ENCODE data around the gene SMARCC2.

The SMARCC2 gene

GRCh38 chr12:56158029-56158925 lies 31.0 kb downstream of the SMARCC2 start, which contains the start of gene MYL6 (continued):
- TF ChIP-seq ZFP41 (tag by site-specific recombination; IDR thresholded peaks at IDR 0.05; ENCODE audit: borderline replicate concordance): 0 out of 2 replicates have a peak, but pooled peaks have one; percentile 66
- no peak; the same call in 1 of the 2 replicates for TF ChIP-seq PRDM6 (tag by site-specific recombination; IDR thresholded peaks at IDR 0.05)
- TF ChIP-seq ZNF157 (tag by site-specific recombination; IDR thresholded peaks at IDR 0.05): peak; percentile 32; the same call in 1 of the 2 replicates
- no peak for TF ChIP-seq ZNF658 (tag by site-specific recombination; IDR thresholded peaks at IDR 0.05)
- TF ChIP-seq ZNF354C (tag by site-specific recombination; IDR thresholded peaks at IDR 0.05; ENCODE audit: borderline replicate concordance, low read depth): no peak
- no peak for TF ChIP-seq ZNF280C (tag by site-specific recombination; IDR thresholded peaks at IDR 0.05)
- no peak for TF ChIP-seq ZNF132 (tag by site-specific recombination; IDR thresholded peaks at IDR 0.05; ENCODE audit: borderline replicate concordance)
- TF ChIP-seq ZIC2 (tag by site-specific recombination; IDR thresholded peaks at IDR 0.05): no peak
- TF ChIP-seq ZBTB48 (tag by site-specific recombination; IDR thresholded peaks at IDR 0.05): peak; percentile 76
- TF ChIP-seq ZNF223 (tag by site-specific recombination; IDR thresholded peaks at IDR 0.05): no peak; the same call in 1 of the 2 replicates
- peak; percentile 82 for TF ChIP-seq INSM2 (tag by site-specific recombination; IDR thresholded peaks at IDR 0.05)
- TF ChIP-seq, protein P1, sequence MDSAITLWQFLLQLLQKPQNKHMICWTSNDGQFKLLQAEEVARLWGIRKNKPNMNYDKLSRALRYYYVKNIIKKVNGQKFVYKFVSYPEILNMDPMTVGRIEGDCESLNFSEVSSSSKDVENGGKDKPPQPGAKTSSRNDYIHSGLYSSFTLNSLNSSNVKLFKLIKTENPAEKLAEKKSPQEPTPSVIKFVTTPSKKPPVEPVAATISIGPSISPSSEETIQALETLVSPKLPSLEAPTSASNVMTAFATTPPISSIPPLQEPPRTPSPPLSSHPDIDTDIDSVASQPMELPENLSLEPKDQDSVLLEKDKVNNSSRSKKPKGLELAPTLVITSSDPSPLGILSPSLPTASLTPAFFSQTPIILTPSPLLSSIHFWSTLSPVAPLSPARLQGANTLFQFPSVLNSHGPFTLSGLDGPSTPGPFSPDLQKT (IDR thresholded peaks at IDR 0.05; ENCODE audit: borderline replicate concordance, low read depth, low read length): no peak
- TF ChIP-seq BCL6B (tag by site-specific recombination; IDR thresholded peaks at IDR 0.05): no peak
- no peak for TF ChIP-seq ZNF416 (tag by site-specific recombination; IDR thresholded peaks at IDR 0.05)
- TF ChIP-seq ZNF2 (tag by site-specific recombination; IDR thresholded peaks at IDR 0.05): peak; percentile 95; the same call in 1 of the 2 replicates
- peak; percentile 81 for TF ChIP-seq IKZF3 (tag by site-specific recombination; IDR thresholded peaks at IDR 0.05)
- TF ChIP-seq REPIN1 (tag by site-specific recombination; IDR thresholded peaks at IDR 0.05; ENCODE audit: low read depth): peak; percentile 91
- 0 out of 2 replicates have a peak, but pooled peaks have one; percentile 19 for TF ChIP-seq ZFP3 (tag by site-specific recombination; IDR thresholded peaks at IDR 0.05; ENCODE audit: low read depth)
- no peak for TF ChIP-seq ZNF37A (tag by site-specific recombination; IDR thresholded peaks at IDR 0.05)
- TF ChIP-seq, protein P2, sequence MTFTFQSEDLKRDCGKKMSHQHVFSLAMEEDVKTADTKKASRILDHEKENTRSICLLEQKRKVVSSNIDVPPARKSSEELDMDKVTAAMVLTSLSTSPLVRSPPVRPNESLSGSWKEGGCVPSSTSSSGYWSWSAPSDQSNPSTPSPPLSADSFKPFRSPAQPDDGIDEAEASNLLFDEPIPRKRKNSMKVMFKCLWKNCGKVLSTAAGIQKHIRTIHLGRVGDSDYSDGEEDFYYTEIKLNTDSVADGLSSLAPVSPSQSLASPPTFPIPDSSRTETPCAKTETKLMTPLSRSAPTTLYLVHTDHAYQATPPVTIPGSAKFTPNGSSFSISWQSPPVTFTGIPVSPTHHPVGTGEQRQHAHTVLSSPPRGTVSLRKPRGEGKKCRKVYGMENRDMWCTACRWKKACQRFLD (tag by site-specific recombination; IDR thresholded peaks at IDR 0.05): no peak
- TF ChIP-seq, protein P3, sequence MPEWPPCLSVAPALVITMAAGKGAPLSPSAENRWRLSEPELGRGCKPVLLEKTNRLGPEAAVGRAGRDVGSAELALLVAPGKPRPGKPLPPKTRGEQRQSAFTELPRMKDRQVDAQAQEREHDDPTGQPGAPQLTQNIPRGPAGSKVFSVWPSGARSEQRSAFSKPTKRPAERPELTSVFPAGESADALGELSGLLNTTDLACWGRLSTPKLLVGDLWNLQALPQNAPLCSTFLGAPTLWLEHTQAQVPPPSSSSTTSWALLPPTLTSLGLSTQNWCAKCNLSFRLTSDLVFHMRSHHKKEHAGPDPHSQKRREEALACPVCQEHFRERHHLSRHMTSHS (tag by site-specific recombination; IDR thresholded peaks at IDR 0.05): peak; percentile 66; the same call in 1 of the 2 replicates
- 0 out of 2 replicates have a peak, but pooled peaks have one; percentile 40 for TF ChIP-seq MZF1 (tag by site-specific recombination; IDR thresholded peaks at IDR 0.05; ENCODE audit: borderline replicate concordance)
- peak; percentile 89 for TF ChIP-seq YY1 (tag by site-specific recombination; IDR thresholded peaks at IDR 0.05)
- TF ChIP-seq PRDM10 (tag by site-specific recombination; IDR thresholded peaks at IDR 0.05): peak; percentile 99

Data from HEK293 (cell line).